Kidney (tissue), 14 donors: Measurements from ENCODE around the gene PIM3. TPM values are rescaled to one million over a fixed set of nuclear protein-coding genes. Genes with fewer than 3 reads are reported as not detected.

ENCODE experiments used
- DNase-seq, 5 donors: peaks; one replicate each; pipeline ENCODE4 v3.0.0-alpha.2; 2013 to 2020
- FAIRE-seq: peaks from 2 replicates; lab custom pipeline; 2012; peaks lifted over from hg19 to GRCh38; lab: Jason Lieb, UNC
- H3K27ac ChIP-seq, 2 donors: one replicate each; pipeline ENCODE4 v1.7.0; 2013; ENCODE audit warnings: low read depth in 2 of 2, low read length in 2 of 2, inconsistent platforms in 1 of 2
- H3K27me3 ChIP-seq: one replicate; pipeline ENCODE4 v1.7.1; 2013; ENCODE audit warnings: low read length, inconsistent platforms; ENCODE audit not compliant: control insufficient read depth, insufficient read depth
- H3K36me3 ChIP-seq, 3 donors: one replicate each; pipeline versions ENCODE4 v1.7.0 to v1.7.1; 2013; ENCODE audit warnings: low read length in 3 of 3, control low read depth in 1 of 3, inconsistent platforms in 1 of 3; ENCODE audit not compliant: insufficient read depth in 3 of 3, control insufficient read depth in 2 of 3
- H3K4me1 ChIP-seq, 3 donors: one replicate each; pipeline versions ENCODE4 v1.7.0 to v1.7.1; 2013; ENCODE audit warnings: low read length in 3 of 3, inconsistent platforms in 1 of 3, low read depth in 1 of 3; ENCODE audit not compliant: control insufficient read depth in 2 of 3, insufficient read depth in 2 of 3
- H3K4me3 ChIP-seq, 3 donors: one replicate each; pipeline versions ENCODE4 v1.7.0 to v1.8.1; 2013; ENCODE audit warnings: low read length in 3 of 3, control low read depth in 1 of 3, inconsistent platforms in 1 of 3
- H3K9ac ChIP-seq, 3 donors: one replicate each; pipeline versions ENCODE4 v1.7.0 to v1.7.1; 2013; ENCODE audit warnings: low read length in 3 of 3, control low read depth in 1 of 3, inconsistent platforms in 1 of 3
- H3K9me3 ChIP-seq, 3 donors: one replicate each; pipeline versions ENCODE4 v1.7.0 to v1.7.1; 2013; ENCODE audit warnings: low read length in 3 of 3, control low read depth in 1 of 3, inconsistent platforms in 1 of 3; ENCODE audit not compliant: control insufficient read depth in 2 of 3, insufficient read depth in 1 of 3
- intact Hi-C: fragments of 100-400 bp; cut with DNase I; formaldehyde crosslinking; loops from one replicate; pipeline ENCODE4 v1.11.1; 2022
- polyA plus RNA-seq: library from polyadenylated mRNA; stranded (reverse); fragments of 350-450 nt; fragmentation: Illumina TruSeq; extraction: RNeasy Lipid Tissue Mini Kit (QIAGEN cat#74804); gene quantifications from one replicate; pipeline ENCODE4 v1.2.3, GENCODE V29; 2014; ENCODE audit warnings: low read depth, low replicate concordance; ENCODE audit not compliant: insufficient read depth
- total RNA-seq: library from RNA; stranded (reverse); fragmentation: NEBNext Ultra II Directional; extraction: Animal tissue kit (Norgen Biotek cat#: 25700); gene quantifications from one replicate; pipeline ENCODE4 v1.2.1, GENCODE V29; 2021
- TF ChIP-seq, protein P1 (sequence below): IDR thresholded peaks from 3 replicates; pipeline ENCODE4 v1.5.1; 2012; ENCODE audit warnings: mild to moderate bottlenecking, moderate library complexity, borderline replicate concordance; ENCODE audit not compliant: insufficient read depth; ENCODE audit errors: extremely low read depth
- donor health status: control.
- donor health status: control.
- donor health status: control.
- donor health status: control.
- donor health status: control.
- donor health status: DM: yes; HTN: yes; CAD: no.
- donor health status: Normal renal cell carcinoma (clear cell type).

The PIM3 gene
- total and polyA plus RNA-seq, 2 donors from 2014 or later = 96.5 to 107 TPM

DNA sequence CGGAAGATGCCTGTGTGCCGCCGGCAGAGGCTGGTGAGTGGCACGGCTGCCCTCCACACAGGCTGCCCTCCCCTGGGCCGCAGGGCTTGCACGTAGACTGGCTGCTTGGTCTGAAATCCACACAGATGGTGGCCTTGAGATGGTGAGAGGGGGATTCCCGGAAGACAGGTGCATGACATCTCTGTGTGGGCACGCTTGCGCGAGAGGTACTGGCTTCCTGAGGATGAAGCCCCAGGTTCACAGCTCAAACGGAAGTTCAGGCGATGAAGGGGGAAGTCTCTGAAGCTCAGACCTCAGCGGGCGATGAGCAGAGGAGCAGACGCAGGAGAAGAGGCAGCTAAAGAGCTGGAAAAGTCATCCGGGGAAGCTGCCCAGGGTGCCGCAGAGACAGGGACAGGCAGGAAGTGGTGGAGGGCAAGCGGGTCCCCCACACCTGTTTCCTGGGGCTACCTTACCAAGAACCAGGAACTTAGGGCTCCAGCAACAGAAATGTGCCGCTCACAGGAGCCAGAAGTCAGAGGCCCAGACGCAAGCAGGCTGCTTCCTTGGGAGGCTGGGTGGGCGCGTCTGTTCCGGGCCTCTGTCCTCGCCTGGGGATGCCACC is 34.9 kb upstream of the PIM3 start:
- no peaks in the 10 kb centered on the region for H3K9me3 ChIP-seq
- H3K36me3 ChIP-seq = peaks cover 0 to 5% (median 0%) of the 10 kb centered on the region in 3 donors
- H3K4me1 ChIP-seq = peaks cover 0 to 8% (median 0%) of the 10 kb centered on the region in 3 donors
- no peak overlapping the region for H3K9ac ChIP-seq
- DNase-seq (peak in 1 of 5 donors; percentile 77), FAIRE-seq (no peak)
- no peak overlapping the region for H3K4me3 ChIP-seq
- no peaks in the 10 kb centered on the region for H3K27me3 ChIP-seq
- no peak overlapping the region for H3K27ac ChIP-seq
- intact Hi-C loops = loop anchor here (5.0 kb wide), 1 partner anchor 107 kb away; no protein-coding TSS in a partner anchor
- TF ChIP-seq, protein P1, sequence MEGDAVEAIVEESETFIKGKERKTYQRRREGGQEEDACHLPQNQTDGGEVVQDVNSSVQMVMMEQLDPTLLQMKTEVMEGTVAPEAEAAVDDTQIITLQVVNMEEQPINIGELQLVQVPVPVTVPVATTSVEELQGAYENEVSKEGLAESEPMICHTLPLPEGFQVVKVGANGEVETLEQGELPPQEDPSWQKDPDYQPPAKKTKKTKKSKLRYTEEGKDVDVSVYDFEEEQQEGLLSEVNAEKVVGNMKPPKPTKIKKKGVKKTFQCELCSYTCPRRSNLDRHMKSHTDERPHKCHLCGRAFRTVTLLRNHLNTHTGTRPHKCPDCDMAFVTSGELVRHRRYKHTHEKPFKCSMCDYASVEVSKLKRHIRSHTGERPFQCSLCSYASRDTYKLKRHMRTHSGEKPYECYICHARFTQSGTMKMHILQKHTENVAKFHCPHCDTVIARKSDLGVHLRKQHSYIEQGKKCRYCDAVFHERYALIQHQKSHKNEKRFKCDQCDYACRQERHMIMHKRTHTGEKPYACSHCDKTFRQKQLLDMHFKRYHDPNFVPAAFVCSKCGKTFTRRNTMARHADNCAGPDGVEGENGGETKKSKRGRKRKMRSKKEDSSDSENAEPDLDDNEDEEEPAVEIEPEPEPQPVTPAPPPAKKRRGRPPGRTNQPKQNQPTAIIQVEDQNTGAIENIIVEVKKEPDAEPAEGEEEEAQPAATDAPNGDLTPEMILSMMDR = no peak

DNA sequence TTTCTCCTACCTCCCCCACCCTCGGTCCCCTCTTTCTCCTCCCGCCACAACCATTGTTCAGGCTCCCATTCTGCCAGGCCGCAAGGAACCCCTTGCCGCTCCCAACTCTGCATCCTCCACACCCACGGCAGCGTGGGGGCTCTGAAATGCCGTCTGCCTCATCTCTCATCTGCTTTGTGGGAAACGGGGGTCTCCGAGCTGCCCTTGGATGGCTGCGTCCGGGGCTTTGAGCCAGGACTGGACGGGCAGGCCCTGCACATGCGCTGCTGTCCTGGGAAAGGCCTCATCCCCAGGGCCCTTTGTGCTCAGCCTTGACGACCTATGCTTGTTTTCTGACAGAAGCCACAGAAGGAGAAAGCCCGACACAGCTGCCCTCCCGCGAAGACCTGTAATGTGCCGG is 33.7 kb upstream of the PIM3 start:
- Histone ChIP-seq H3K27me3 (no peaks in the 10 kb centered on the region), H3K4me1 (peaks cover 0 to 17% (median 0%) of the 10 kb centered on the region in 3 donors), H3K9me3 (no peaks in the 10 kb centered on the region), H3K9ac (no peak overlapping the region), H3K27ac (no peak overlapping the region), H3K4me3 (no peak overlapping the region), H3K36me3 (no peaks in the 10 kb centered on the region)
- intact Hi-C loops = loop anchor here (5.0 kb wide), 1 partner anchor 105 kb away; no protein-coding TSS in a partner anchor
- no peak for FAIRE-seq
- TF ChIP-seq, protein P1 = no peak
- DNase-seq = peak in 1 of 5 donors; percentile 67

DNA sequence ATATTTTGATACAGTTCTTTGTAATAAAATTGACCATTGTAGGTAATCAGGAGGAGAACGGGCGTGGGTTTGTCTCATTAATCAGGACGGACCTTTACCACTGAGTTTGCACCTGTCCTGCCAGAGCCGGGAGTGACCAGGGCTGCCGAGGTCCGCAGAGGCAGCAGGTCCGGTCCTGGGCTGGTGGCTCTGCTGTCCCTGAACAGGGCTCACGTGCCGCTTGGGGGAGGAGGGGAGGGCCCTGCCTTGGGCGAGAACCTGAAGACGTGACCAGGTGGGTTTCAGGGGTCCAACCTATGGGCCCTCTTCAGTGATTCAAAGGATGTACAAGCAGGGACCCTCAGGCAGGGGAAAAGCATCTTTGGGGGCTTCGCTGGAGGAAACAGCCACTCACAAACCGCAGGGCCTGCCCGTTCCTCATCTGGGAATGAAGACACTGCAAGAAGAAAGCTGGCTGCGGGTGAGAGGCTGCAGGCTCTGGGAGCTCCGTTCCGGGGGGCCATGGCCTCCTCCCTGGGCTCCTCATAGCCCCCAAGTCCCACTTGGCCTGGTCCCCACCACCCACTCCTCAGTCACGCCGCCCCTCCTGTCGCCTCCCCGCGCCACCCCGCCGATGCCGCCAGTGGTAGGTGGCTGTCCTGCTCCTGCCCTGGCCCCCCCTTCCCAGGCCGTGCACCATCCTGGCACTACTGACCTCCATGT is 32.9 kb upstream of the PIM3 start:
- Histone ChIP-seq H3K9ac (no peak overlapping the region), H3K27me3 (no peaks in the 10 kb centered on the region), H3K27ac (no peak overlapping the region), H3K36me3 (no peaks in the 10 kb centered on the region), H3K4me1 (peaks cover 0 to 17% (median 0%) of the 10 kb centered on the region in 3 donors), H3K4me3 (no peak overlapping the region), H3K9me3 (no peaks in the 10 kb centered on the region)
- TF ChIP-seq, protein P1 = no peak
- DNase-seq (no peak), FAIRE-seq (no peak)
- intact Hi-C loops = loop anchor here (5.0 kb wide), 1 partner anchor 105 kb away; no protein-coding TSS in a partner anchor
